BE2C (cell line): ENCODE data around the gene CIB2.

Experiments used
- DNase-seq: peaks from one replicate; pipeline ENCODE4 v3.0.0-alpha.2; 2020
- H3K27me3 ChIP-seq: fragments of 250-450 bp; sonication (Bioruptor Pico); 2 replicates; pipeline ENCODE4 v1.5.1; 2020; ENCODE audit warnings: mild to moderate bottlenecking
- H3K36me3 ChIP-seq: fragments of 250-450 bp; sonication (Bioruptor Pico); 2 replicates; pipeline ENCODE4 v1.5.1; 2020; ENCODE audit warnings: mild to moderate bottlenecking
- H3K4me1 ChIP-seq: fragments of 250-450 bp; sonication (Bioruptor Pico); 2 replicates; pipeline ENCODE4 v1.5.1; 2020
- H3K4me3 ChIP-seq: 2 replicates; pipeline ENCODE4 v1.5.1; 2011; ENCODE audit warnings: low read depth, low read length
- H3K9me3 ChIP-seq: fragments of 250-450 bp; sonication (Bioruptor Pico); 2 replicates; pipeline ENCODE4 v1.5.1; 2020
- CTCF ChIP-seq: IDR thresholded peaks from 2 replicates; pipeline ENCODE4 v1.5.1; 2012; ENCODE audit warnings: mild to moderate bottlenecking, low read depth, low read length

CIB2 gene

GRCh38 chr15:78105476-78106241 lies 25.6 kb downstream of the CIB2 start:
- Histone ChIP-seq H3K4me3 (no peak overlapping the region), H3K9me3 (no peaks in the 10 kb centered on the region), H3K27me3 (no peaks in the 10 kb centered on the region), H3K4me1 (no peaks in the 10 kb centered on the region), H3K36me3 (no peaks in the 10 kb centered on the region)
- no peak for DNase-seq
- TF ChIP-seq CTCF: no peak

DNA sequence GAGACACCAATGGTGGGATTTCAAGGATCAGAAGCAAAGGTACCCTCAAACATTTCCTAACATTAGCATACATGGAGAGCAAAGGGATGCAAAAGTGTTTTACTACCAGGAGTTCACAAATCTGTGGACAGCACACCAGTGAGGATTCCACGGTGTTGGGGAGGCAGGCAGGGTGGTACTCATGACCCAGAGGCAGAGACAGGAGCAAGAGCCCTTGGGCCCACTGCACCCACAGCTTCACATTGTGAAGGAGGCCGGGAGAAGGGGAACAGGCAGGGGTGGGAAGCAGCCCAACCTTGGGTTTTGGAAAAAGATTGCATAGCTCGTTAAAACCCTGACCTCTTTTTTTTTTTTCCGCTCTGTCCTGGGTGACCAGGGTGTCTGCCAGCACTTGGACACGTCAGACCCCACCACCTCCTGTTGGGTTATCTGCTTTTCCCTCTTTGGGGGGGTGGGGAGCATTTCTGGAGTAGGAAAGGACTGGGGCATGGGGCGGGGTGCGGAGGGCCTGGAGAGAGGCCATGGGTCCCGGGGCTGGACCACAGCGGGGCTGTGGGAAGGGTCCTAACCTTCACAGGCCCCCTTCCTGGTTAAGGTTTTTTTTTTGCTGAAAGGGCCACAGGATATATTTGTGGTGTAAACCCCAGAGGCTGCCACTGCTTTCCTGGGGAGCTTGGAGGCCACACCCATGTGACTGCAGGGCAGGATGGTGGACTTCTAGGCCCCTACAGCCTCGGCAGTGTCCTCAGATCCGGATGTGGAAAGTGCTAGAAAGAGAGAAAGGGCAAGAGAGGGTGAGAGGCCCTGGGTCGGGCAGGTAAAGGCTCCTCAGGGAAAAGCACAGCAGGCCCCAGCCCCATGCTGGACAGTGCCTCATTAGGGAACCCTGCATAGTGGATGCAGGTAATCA lies 26.4 kb downstream of the CIB2 start:
- Histone ChIP-seq H3K27me3 (no peaks in the 10 kb centered on the region), H3K4me3 (no peak overlapping the region), H3K4me1 (no peaks in the 10 kb centered on the region), H3K36me3 (no peaks in the 10 kb centered on the region), H3K9me3 (no peaks in the 10 kb centered on the region)
- no peak for TF ChIP-seq CTCF
- DNase-seq: no peak

- no peaks in the 10 kb centered on the region for H3K9me3 ChIP-seq
- no peak for DNase-seq
- H3K4me1 ChIP-seq: no peaks in the 10 kb centered on the region
- no peaks in the 10 kb centered on the region for H3K27me3 ChIP-seq
- no peak overlapping the region for H3K4me3 ChIP-seq
- H3K36me3 ChIP-seq: no peaks in the 10 kb centered on the region
- TF ChIP-seq CTCF: no peak
These were observed 27.1 kb downstream of the CIB2 start for GRCh38 chr15:78104119-78104479.

GRCh38 chr15:78103406-78104118 lies 27.7 kb downstream of the CIB2 start:
- Histone ChIP-seq H3K36me3 (no peaks in the 10 kb centered on the region), H3K4me3 (no peak overlapping the region), H3K27me3 (no peaks in the 10 kb centered on the region), H3K4me1 (no peaks in the 10 kb centered on the region), H3K9me3 (no peaks in the 10 kb centered on the region)
- no peak for DNase-seq
- TF ChIP-seq CTCF: no peak

- H3K9me3 ChIP-seq: no peaks in the 10 kb centered on the region
- no peak overlapping the region for H3K4me3 ChIP-seq
- no peak for DNase-seq
- H3K36me3 ChIP-seq: no peaks in the 10 kb centered on the region
- H3K4me1 ChIP-seq: no peaks in the 10 kb centered on the region
- no peak for TF ChIP-seq CTCF
- H3K27me3 ChIP-seq: no peaks in the 10 kb centered on the region
These were observed 28.5 kb downstream of the CIB2 start for GRCh38 chr15:78102741-78103140.
